IPS DF 4.7 (cell line): ENCODE measurements around the gene CSMD2.
"Not testable (repeated sequence)": the region's sequence is repeated elsewhere in the genome, so short reads cannot be mapped to it uniquely, and the experiment has no call there.

Source experiments
- DNase-seq: peaks from one replicate; pipeline ENCODE4 v3.0.0-alpha.2; 2013; ENCODE audit warnings: low spot score; ENCODE audit errors: extremely low read depth

CSMD2 gene

DNA sequence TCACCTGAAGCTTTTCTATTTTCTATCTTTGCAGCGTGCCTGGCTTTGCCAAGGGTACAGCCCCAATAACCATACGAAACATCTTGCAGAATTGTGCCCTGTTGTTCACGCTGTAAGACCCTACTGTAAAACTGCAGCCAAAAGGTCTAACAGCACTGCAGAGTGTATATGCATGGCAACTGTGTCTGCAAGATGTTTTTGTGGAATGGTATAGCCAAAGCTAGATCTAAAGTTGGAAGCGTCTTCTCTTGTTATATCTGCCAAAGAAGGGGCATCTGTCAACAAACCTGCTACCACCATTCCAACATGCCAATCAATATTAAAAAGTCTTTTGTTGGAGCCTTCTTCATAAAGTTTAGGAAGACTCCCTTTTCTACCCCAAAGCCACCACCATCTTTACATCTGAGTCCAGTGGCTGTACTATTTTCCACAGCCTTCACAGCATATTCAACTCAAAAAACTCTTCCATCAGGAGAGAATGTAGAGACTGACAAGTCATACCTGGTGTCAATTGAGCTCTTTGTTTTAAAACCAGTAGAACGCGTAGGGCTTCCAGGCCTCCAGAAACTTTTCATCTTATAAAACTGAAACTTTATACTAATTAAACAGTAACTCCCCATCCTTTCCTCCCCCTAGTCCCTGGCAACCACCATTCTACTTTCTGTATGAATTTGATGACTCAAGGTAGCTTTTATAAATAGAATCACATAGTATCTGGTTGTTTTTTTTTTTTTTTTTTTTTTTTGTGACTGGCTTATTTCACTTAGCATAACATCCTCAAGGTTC is 652.6 kb downstream of the CSMD2 start:
- DNase-seq = no peak

DNA sequence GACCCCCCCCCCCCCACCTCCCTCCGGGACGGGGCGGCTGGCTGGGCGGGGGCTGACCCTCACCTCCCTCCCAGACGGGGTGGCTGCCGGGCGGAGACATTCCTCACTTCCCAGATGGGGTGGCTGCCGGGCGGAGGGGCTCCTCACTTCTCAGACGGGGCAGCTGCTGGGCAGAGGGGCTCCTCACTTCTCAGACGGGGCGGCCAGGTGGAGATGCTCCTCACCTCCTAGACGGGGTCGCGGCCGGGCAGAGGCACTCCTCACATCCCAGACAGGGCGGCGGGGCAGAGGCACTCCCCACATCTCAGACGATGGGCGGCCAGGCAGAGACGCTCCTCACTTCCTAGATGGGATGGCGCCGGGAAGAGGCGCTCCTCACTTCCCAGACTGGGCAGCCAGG is 655.8 kb downstream of the CSMD2 start:
- not testable (repeated sequence) for DNase-seq

DNA sequence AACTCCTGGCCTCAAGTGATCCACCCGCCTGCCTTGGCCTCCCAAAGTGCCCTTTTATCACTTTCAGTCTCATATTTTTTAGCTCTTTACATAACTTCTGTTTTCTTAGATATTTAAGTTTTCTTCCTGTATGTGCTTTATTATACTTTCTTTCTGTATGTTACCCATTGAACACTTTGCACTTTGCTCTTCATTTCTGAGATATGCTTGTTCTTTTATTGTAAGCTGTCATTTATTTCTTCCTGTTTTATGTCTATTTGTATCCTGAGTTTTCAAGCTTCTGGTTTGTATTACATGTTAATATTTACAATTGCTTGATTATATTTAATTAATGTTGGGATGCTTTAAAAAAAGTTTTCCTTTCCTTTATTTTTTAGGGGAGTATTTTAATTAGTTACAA is 656.9 kb downstream of the CSMD2 start:
- DNase-seq = no peak

- no peak for DNase-seq
These were observed 657.4 kb downstream of the CSMD2 start for GRCh38 chr1:33507661-33508060.

DNA sequence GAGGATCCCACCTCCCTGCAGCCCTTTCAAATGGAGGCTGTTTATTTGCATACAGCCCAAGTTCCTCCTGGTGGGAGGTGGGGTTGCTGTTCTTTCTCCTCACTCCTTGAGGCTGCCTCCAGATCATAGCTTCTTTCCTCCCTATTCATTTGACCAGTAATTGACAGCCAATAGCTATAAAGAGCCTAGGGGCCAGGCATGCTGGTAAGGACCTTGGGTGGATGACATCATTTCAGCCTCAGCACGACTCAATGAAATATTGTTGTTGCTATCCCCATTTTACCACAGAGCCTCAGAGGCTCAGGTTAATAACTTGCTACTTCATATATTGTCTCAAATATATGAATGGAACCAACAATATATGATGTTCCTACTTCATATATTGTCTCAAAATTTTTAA is 661.5 kb downstream of the CSMD2 start:
- DNase-seq = no peak

- no peak for DNase-seq
These were observed 662.3 kb downstream of the CSMD2 start for GRCh38 chr1:33502726-33503125.

GRCh38 chr1:33501774-33502173 is 663.3 kb downstream of the CSMD2 start:
- DNase-seq = no peak

GRCh38 chr1:33501309-33501708 is 663.7 kb downstream of the CSMD2 start:
- DNase-seq = no peak

DNA sequence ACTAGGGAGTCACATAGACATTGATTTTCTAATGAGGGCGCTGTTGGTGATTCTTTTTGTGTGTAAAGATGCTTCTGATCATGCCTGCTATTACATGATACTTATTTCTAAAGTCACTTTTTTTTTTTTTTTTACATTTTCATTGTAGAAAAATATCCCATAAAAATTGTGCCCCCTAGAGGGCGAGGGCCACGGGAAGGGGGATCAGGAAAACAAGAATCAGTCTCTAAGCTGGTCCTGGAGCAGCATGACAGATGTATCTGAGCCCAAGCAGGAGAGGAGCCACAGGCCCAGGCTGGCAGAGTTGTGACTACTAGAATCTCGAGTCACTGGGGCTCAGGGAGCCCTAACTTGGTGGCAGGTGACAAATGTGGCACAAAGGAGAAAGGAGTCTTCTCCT is 664.5 kb downstream of the CSMD2 start:
- DNase-seq = no peak

DNA sequence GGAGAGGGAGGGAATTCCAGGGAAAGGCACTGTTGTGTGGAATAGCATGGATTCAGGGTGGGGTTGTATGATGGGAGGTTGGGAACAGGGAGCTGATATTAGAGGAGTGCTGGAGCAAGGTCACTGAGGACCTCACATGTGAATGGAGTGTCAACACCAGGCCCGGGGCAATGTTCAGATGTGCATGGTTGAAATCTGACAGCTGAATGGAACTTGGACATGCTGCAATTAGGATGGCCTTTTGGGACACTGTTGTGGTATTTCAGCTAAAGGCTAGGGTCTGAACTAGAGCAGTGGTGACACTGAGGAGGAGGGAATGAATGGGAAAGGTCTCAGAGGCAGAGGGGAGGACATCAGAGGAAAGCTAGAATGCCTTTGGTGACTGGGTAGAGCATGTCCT is 667.6 kb downstream of the CSMD2 start:
- DNase-seq = no peak

- no peak for DNase-seq
These were observed 670.1 kb downstream of the CSMD2 start for GRCh38 chr1:33494929-33495328.

GRCh38 chr1:33488624-33489023 is 676.4 kb downstream of the CSMD2 start:
- no peak for DNase-seq

GRCh38 chr1:33482412-33482811 is 682.6 kb downstream of the CSMD2 start:
- no peak for DNase-seq

DNA sequence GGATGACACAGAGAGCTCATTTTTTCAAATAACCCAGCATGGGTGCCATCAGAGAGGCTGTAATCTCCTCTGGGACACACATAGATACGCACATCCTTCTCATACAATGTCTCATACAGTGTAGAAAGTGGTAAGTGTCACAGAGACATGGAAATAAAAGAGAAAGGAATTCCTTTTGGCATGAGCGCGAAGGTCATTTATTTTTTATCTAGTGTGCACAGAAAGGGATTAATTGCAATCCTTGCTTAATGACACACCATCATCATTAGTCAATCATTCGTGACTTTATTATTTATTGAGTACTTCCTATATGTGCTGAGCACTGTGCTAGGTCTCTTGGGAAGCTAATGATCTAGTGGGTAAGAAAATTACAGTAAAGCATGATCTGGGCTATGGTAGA is 687.6 kb downstream of the CSMD2 start:
- DNase-seq = no peak

DNA sequence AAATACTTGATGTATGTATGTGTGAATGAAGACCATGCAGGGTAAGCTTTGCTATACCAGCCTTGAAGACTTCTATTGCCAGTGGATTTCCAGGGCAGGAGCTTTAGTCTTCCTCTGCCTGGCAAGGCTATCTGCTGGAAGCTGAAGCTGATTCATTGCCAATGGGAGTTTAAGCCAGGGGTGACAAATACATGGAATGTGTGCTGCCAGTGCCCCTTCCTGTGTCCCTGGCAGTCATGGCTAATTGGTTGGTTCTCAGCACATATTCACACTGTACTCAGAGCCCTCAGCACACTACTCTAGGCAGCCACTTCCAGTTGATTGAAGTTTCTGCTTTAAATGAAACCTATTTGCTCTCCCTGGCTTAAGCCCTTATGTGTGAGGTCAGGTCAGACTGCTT is 691.1 kb downstream of the CSMD2 start:
- no peak for DNase-seq

DNA sequence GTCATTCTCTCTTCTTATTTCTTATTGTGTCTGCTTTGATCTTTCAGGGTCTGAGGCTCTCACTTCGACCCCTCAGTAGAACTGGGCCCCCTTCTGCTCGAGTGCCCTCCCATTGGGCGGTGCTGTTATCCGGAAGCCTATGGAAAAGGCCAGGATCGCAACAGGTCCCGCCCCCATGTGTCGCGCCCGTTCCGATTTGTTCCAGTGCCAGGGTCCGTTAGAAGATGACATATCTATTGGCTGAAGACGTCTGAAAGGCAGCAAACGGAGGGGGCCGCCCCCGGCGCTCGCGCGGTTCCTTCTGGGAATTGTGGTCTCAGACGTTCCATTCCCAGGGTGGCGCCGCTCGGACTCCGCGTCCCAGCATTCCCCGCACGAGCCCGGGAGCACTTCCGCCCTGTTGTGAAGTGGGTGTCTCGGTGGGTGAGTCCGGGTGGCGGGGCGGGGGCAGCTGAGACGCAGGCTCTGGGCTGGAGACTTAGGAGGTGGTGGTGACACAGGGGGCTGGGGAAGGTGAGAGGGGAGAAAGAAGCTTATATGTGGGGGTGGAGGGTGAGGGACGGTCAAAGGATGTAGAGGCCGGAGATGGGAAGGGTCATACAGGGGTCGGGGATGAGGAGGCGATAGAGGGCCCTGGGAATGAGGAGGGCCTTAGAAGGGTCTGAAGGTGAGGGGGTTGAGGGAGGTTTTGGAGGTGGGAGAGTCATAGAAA is 692.6 kb downstream of the CSMD2 start, which contains the start of gene ZSCAN20:
Gene ZSCAN20, plus strand, starts transcription at position 377 of the 712 bp plus-strand sequence. CDS start 6,644 bp downstream, outside the sequence.
- DNase-seq = peak; percentile 79

GRCh38 chr1:33471416-33471815 is 693.6 kb downstream of the CSMD2 start:
- no peak for DNase-seq

- DNase-seq = peak; percentile 49
These were observed 694.5 kb downstream of the CSMD2 start for GRCh38 chr1:33470495-33471012.

DNA sequence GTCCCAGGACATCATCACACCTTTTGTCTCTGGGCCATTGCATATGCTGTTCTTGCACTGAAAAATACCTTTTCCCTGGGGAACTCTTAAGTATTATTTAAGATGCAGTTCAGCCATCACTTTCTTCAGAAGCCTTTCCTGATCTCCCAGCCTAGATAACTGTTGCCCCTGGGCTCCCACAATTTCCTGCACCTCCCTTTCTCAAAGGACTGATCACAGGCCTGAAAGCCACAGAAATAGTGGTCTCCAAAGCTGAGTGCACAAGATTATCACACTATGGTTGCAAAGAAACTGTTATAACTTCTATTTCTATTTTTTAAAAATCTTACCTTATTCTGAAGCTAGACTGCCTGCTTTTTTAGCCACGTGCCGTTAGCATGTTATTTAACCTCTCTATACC is 695.3 kb downstream of the CSMD2 start:
- DNase-seq = no peak

- no peak for DNase-seq
These were observed 696.1 kb downstream of the CSMD2 start for GRCh38 chr1:33468967-33469366.

- no peak for DNase-seq
These were observed 696.5 kb downstream of the CSMD2 start for GRCh38 chr1:33468531-33468930.

DNA sequence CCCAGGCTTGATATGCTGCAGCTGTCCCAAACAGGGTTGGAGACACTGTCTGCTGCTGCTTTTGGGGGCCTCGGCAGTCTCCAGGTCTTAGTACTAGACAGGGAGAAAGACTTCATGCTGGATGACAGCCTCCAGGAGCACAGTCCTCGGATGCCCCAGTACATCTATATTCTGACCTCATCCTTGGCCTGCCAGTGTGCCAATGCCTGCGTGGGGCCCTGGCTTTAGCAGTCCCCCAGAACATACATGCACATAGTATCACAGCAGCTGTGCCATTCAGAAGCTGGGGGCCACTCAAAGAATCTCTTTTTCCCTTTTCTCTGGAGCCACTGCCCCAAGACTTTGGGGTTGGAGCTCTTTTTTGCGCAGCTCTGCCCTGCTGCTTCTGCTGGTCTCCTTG is 697.0 kb downstream of the CSMD2 start:
- DNase-seq = no peak

GRCh38 chr1:33466159-33466558 is 698.9 kb downstream of the CSMD2 start:
- no peak for DNase-seq
